ENCODE results near the gene ATP1B1.

- TF ChIP-seq CTCF (IDR thresholded peaks at IDR 0.05) (no peak), POLR2AphosphoS5 (IDR thresholded peaks at IDR 0.05; ENCODE audit: low read depth, low read length) (no peak), REST (IDR thresholded peaks at IDR 0.05; ENCODE audit: insufficient read depth in 1 of 2, low read depth in 2 of 2, low read length in 1 of 2) (no peak), TCF7L2 (IDR thresholded peaks at IDR 0.05; ENCODE audit: low read depth, low read length) (no peak), SIN3A (IDR thresholded peaks at IDR 0.05; ENCODE audit: borderline replicate concordance, insufficient read depth, low read depth, low read length) (no peak)
Measured at GRCh38 chr1:169112241-169112640, 5.8 kb downstream of the ATP1B1 start.
